ENCODE data around the gene PCYT2.
A peak's percentile ranks its signal among the peaks of the same experiment; 100 is the strongest.
"Not testable (repeated sequence)": the region's sequence is repeated elsewhere in the genome, so short reads cannot be mapped to it uniquely, and the experiment has no call there.

The PCYT2 gene

DNA sequence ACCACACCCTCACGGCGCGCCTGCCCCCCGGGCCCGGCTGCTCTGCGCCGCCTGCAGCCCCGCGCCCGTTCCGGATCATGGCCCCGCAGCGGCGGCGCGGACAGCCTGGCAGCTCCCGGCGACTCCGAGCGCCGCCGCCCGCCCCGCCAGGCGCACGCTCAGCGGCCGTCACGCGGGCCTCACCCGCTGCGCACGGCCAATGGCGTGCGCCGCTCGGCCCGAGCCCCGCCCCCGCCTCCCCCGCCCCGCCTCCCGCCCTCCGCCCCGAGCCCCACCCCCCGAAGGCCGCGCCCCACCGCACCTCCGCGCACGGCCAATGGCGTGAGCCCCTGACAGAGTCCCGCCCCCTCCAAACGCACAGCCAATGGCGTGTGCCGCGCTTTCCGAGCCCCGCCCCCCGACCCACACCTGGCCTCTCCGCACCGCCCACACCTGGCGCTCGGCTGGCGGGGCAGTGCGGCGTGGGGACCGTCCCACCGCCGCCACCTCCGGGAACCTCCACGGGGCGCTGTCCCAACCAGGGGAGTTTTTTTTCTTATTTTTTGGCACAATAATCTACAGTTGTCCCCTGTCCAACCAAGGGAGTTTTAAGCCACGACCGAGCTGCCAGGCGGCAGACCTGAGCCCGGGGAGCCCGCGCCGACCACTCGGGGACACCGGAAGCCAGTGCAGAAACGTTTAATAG lies at the start of gene PCYT2:
Gene PCYT2 (minus strand): TSS at position 123 of the 685 bp plus-strand sequence. CDS start 44 bp downstream, at position 79.
- peak; percentile 68 to 89 for DNase-seq

DNA sequence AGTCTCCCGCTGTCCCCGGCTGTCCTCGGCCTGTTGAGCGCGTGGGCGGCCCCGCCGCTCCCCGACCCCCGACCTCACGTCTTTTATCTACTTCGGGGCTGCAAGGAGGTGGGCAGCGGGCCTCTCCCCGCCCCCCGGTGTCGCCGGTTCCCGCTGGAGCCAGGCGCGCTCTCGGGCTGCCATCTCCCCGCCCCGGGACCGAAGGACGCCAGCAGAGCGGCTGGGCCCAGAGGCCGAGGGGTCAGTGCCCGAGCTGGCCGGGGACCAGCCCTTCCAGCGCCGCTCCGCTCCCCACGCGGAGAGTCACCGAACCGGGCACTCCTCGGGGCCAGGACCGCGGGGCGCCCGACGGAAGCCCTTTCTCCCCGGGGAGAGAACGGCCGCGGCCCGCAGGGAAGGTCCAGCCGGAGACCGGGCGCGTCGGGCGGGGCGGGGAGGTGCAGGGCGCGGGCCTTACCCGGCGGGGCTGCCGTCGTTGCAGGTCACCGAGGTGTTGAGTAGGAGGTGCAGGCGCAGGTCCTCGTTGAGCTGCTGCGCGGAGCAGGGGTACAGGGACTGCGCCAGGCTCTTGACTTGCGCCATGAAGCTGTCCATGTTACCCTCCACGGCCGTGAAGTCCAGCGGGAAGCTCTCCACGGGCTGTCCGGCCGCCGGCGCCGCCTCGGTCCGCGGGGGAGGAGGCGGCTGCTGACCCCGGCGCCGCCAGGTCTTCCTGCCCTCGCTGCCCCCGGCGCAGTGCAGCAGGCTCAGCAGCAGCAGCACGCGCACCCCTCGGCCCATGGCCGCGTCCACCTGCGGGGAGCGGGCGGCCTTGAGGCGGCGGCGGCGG lies 49.1 kb upstream of the PCYT2 start:
- no peak for DNase-seq

DNA sequence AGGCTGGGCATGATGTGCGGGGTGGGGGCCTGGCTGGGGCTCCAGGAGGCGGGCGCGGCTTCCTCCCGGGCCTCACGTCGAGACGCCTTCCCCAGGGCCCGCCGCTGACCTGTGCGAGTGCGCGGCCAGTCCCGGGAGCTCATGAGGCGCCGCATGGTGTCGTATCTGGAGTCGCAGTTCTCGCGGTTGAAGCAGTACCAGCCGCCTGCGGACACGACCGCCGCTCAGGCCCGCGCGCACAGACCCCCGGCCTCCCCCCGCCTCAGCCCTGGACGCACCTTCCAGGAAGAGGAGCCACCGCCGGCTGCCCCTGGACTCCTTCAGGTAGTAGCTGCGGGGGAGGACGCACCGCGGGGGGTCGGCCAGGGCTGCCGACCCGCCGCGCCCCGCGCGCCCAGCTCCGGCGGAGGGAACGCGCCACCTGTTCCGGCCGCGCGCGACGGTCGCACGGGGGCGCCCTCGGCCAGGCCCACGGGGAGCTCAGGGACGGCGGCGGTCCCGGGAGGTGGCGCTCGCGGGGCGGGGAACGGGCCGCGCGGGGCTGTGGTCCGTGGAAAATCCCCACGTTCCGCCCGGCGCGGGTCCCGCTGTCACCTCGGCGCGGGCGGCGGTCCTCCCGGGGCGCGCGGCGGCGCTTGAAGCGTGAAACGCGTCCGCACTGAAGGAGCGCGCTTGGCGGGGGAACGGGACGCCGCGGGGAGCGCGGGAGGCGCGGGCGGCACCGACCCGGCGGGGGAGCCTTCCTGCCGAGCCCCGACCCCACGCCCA lies 48.3 kb upstream of the PCYT2 start:
- DNase-seq, result peak in 1 of 2 experiments; percentile 29

DNA sequence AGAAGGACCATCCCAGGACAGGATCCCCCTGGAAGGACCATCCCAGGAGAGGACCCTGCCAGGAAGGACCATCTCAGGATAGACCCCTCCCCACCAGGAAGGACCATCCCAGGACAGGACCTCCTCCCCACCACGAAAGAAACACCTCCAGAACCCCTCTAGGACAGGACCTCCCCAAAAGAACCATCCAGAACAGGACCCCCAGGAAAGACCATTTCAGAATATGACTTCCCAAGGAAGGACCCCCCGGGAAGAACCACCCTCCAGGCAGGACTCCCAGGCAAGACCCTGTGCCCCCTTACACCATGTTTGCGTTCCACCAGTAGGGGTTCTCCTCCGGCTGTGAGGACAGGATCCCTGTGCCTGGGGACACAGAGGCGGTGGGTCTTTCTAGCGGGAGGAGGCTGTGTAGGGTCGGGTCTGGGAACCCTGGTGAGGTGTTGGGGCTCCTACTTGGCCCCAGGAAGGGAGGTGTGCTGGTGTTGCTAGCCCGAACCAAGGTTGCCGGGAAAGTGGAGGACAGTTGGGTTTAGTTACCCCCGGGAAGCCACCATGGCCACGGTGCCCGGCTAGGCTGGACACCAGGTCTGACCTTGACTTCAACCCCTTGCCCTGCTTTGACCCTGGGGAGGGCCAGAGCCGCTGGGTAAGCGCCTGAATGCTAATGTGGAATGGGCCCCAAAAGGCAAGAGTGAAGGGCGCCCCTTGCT lies 47.6 kb upstream of the PCYT2 start:
- peak in 1 of 2 experiments; percentile 23 for DNase-seq

DNA sequence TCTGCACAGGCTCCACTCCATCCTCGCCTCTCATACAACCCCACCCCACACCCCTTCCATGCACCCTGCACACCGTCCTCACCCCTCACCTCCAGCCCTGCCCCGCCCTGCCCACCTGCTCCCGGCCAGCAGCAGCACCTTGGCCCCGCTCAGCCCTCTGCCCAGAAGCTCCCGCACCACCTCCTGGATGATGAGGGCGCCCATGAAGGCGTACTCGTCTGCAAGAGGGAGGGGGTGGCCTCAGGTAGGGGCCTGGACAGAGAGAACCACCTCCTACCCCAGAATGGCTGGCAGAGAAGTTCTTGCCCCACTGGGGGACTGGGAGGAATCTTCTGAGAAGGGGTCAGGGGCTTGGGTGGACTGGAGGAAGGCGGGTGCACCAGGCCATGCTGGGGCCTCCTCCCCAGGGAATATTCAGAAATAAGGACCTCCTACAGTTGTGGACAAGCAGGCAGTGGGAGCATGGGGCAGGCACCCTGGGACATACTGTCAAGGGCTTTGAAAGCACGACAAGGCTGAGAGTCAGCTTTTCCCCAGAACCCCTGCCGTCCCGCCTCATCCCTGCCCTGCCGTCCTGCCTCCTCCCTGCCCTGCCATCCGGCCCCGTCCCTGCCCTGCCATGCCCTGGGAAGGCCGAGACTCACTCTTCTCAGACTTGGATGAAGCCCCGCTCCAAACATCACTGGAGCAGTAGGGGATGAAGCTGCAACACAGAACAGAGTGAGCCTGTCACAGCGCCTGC lies 46.7 kb upstream of the PCYT2 start:
- no peak for DNase-seq

DNA sequence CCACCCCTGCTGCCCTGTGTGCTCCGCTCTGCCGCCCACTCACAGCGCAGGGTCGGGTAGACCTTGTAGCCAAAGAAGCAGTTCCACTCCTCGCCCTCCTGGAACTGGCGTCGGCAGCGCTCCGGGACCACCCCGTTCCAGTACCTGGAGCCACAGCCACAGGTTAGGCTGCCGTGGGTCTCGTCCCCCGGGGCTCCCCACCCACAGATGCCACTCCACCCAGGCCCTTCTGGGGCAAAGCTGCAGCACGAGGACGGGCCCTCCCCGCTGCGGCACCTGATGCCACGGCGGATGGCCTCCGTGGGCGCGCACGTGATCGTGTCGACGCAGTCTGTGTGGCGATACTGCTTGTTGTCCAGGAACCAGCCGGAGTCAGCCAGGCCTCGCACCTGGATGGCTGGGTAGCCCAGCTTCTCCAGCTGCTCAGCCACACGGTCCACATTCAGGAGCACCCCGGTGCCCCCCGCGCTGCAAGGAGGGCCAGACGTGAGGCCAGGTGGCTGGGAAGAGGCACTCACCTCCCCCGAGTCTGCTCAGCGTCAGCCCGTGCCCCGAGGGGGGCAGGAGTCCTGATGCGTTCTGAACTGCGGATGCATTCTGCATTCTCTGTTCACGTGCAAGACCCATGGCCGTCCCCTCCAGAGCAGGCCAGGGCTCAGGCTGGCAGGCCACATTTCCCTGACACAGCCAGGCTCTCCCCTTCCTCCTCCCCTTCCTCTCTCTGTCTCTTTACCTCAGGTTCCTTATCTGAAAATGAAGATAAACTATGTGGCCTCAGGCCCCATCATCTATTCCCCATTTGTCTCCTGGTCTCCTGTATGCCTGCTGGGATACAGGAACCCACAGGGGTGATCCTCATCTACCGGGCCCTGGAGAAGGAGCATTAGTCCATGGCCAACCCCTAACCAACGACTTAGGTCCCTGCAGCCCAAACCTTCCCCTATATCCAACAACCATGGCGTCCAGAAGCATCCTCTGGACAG lies 45.7 kb upstream of the PCYT2 start:
- DNase-seq, result no peak

DNA sequence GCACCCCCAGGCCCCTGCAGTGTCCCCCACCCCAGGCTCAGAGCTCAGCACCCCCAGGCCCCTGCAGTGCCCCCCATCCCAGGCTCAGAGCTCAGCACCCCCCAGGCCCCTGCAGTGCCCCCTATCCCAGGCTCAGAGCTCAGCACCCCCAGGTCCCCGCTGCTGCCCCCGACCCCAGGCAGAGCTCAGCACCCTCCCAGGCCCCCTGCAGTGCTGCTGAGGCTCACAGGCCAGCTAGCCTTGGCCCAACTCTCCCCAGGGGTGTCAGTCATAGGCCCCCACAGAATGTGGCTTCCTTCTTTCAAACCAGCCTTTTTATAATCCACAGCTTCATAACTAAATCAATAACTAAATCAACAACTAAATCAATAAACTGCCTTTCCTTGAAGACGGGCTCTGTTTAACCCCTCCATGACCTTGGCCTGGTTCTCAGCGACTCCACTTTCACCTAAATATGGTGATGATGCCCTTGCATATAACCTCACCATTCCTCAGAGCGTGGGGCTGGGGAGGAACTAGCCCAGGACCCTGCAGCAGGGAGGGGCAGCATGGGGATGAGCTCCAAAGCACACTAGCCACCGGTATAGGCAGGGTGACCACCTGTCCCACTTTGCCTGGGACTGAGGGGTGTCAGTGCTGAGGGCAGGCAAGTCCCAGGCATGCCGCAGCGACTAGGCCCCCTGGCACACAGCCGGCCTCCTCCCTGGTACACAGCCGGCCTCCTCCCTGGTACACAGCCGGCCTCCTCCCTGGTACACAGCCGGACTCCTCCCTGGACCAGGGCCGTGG lies 44.8 kb upstream of the PCYT2 start:
- no peak for DNase-seq

DNA sequence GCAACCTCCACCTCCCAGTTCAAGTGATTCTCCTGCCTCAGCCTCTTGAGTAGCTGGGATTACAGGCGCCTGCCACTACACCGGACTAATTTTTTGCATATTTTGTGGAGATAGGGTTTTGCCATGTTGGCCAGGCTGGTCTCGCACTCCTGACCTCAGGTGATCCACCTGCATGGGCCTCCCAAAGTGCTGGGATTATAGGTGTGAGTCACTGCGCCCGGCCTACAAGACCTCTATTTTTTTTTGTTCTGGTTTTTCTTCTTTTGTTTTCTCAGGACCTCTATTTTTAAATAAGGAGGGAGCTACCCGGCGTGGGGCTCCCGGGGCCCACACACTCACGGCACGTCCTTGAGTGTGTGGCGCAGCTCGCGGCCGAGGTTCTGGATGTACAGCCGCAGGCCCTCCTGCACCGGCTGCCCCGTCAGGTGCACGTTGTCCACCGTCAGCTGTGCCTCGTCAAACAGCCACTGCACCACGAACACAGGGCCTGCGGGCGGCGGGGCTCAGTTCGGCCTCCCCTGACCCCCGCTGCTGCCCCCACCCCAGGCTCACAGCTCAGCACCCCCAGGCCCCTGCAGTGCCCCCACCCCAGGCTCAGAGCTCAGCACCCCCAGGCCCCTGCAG lies 44.0 kb upstream of the PCYT2 start:
- no peak for DNase-seq

DNA sequence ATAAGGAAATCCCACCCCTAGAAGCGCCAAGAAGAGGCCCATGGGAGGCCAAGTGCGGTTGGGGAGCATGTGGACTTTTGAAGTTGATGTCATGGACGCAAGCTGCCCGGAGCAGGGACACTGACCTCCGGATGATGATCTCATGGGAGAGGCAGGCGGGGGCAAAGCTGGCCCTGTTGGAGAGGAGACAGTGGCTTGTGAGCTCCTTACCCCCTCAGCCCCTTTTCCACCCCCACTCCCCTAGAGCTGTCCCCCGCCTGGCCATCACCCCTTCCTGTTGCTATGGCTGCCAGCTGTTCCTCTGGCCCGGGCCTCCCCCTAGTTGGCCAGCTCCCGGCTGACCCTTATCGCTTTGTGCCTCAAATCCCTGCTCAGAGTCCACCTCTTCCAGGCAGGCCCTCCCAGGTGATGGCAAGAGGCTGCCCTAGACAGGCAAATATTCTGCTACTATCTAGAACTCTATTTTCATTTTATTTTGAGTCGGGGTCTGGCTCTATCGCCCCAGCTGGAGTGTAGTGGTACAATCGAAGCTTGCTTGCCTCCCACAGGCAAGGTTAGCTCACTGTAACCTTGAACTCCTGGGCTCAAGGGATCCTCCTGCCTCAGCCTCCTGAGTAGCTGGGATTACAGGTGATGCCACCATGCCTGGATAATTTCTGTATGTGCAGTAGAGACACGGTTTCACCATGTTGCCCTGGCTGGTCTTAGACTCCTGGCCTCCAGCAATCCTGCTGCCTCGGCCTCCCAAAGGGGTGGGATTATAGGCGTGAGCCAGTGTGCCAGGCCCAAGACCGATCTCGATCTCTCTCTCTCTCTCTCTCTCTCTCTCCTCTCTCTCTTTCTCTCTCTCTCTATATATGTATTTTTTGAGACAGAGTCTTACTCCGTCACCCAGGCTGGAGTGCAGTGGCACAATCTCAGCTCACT lies 43.2 kb upstream of the PCYT2 start:
- DNase-seq, result no peak

DNA sequence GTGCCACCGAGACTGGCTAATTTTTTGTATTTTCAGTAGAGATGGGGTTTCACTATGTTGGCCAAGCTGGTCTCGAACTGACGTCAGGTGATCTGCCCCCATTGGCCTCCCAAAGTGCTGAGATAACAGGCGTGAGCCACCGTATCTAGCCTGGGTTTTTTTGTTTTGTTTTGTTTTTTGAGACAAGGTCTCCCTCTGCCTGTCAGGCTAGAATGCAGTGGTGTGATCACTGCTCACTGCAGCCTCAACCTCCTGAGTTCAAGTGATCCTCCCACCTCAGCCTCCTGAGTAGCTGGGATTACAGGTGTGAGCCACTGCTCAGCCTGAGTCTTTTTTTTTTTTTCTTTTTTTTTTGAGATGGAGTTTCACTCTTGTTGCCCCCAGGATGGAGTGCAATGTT lies 42.2 kb upstream of the PCYT2 start:
- DNase-seq, result not testable (repeated sequence)

DNA sequence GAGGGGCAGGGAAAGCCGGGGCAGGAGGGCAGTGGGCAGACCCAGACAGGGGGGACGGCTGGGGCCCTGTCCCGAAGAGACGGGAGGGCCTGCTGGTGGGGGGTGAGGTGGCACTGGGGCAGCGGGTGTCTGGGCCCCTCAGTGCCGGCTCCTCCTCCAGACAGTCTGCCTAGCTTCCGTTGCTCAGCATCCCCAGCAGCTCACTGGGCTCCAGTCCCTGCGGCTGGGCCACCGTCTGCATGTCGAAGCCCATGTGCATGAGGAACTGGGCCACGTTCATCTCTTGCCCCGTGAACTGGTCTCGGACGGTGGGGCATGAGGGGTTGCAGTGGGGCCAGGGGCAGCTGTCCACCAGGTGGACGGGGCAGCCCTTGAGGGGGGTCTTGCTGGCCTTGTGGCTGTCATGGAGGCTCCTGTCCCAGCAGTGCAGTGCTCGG lies 41.6 kb upstream of the PCYT2 start:
- no peak for DNase-seq

DNA sequence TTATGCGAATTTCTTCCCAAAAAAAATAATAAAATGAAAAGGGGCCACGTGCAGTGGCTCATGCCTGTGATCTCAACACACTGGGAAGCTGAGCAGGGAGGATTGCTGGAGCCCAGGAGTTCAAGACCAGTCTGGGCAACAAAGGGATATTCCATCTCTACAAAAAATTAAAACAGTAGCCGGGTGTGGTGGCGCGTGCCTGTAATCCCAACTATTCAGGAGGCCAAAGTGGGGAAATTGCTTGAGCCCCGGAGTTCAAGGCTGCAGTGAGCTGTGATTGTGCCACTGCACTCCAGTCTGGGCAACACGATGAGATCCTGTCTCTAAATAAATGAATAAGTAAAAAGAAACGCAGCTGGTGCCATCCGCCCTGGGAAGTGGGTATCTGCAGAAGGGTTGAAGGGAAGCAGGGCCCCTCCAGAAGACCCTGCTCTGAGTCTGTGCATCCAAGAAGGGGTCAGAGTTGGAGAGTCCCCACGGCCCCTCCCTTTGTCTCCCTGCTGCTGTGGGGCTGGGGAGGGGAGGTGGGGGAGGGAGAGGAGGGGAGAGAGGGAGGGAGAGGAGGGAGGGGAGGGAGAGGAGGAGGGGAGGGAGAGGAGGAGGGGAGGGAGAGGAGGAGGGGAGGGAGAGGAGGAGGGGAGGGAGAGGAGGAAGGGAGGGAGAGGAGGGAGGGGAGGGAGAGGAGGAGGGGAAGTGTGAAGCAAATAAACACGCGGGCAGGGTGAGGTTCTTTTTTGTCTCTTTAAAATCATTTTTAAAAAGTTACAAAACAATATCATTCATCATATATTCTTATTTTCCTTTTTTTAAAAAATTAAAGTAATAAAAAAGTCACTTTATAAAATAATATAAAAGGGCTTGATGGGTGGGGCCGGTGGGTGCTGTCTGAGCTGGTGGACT lies 40.8 kb upstream of the PCYT2 start:
- DNase-seq, result no peak

DNA sequence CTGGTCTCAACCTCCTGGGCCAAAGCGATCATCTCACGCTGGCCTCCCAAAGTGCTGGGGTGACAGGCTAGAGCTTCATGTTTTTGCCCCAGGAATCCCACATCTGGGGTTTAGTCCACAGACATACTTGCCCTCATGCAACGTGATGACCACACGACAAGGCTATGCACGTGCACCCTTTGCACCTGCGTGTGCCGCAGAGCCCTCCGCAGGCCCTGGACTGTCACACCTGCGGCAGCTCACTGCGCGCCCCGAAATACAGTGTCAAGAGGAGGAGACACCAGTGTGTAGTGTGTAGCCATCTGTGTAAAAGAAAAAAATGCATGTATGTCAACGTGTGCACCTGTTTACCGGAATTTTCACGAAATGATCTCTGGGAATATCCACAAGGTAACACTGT lies 39.3 kb upstream of the PCYT2 start:
- no peak for DNase-seq

DNA sequence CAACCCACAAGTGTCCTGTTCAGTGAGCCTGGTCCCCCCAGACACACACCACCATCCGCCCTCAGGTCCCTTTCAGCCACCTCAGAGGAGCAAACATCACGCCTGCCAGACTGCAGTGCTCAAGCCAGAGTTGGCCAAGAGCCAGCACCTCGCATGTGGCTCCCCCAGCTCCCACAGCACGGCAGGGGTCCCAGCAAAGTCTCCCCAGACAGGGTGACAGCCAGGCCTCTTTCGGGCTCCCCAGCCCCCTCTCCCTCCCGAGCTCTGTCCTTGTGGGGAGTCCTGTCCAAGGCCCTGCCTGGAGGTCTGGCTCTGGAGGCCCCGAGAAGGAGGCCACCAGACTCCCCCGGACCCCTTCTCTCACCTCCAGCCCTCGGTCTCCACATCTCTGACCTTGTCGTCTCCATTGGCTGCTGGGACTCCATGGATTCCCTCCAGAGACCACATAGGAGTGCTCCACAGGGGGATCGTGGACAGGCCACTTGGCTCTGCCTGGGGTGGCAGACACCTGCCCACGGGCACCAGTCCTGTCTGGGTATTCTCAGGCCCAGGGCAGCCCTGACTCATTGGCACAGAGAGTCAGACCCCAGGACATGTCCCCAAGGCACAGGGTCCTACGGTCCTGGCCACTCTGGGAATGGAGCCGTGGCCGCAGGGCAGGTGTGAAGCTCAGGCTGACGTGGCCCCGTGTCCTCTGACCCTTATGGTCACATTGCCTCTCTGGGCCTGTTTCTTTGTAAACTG lies 37.6 kb upstream of the PCYT2 start:
- no peak for DNase-seq

DNA sequence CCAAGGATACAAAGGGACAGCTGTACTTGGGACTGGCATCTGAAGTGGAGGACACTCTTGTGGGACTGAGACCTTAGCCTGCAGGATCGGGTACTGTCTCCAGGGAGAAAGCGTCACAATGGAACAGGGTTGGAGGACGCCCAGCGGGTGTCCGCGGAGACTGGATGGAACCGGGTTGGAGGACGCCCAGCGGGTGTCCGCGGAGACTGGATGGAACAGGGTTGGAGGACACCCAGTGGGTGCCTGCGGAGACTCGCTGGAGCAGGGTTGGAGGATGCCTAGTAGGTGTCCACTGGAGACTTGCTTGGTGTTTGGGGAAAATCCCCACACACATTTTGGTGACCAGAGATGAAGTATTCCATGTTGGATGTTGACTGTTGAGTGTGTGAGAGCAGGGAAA lies 36.0 kb upstream of the PCYT2 start, which contains the start of gene MYADML2:
Gene MYADML2 (minus strand): TSS at position 45 of the 400 bp plus-strand sequence. CDS start 5,492 bp downstream, outside the sequence.
- no peak for DNase-seq

DNA sequence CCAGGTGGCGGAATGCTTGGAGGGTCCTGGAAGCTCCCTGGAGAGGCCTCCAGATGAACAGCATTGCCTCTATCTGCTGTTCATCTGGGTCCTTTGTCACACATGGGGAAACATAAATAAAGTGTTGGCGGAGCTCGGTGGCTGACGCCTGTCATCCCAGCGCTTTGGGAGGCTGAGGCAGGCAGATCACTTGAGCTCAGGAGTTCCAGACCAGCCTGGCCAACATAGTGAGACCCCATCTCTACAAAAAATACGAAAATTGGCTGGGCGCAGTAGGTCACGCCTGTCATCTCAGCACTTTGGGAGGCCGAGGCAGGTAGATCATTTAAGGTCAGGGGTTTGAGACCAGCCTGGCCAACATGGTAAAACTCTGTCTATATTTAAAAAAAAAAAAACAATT lies 33.7 kb upstream of the PCYT2 start:
- no peak for DNase-seq

Measured in Kasumi-1 (cell line).